Progenitor cell of endocrine pancreas (in vitro differentiated cells): ENCODE results near the gene FNDC3B. TPM values are rescaled to one million over a fixed set of nuclear protein-coding genes. Genes with fewer than 3 reads are reported as not detected.

Experiments
- DNase-seq: peaks from one replicate; pipeline ENCODE4 v3.0.0; 2021; ENCODE audit warnings: low spot score; ENCODE audit not compliant: unreplicated experiment
- H3K27ac Mint-ChIP-seq: 2 replicates; pipeline ENCODE4 v1.8.0; 2021; ENCODE audit warnings: mild to moderate bottlenecking, moderate library complexity, mixed read lengths
- H3K27me3 Mint-ChIP-seq: 2 replicates; pipeline ENCODE4 v1.8.0; 2021; ENCODE audit warnings: mixed read lengths
- H3K36me3 Mint-ChIP-seq: 2 replicates; pipeline ENCODE4 v1.8.0; 2022; ENCODE audit warnings: mixed read lengths; ENCODE audit not compliant: insufficient read depth
- H3K4me1 Mint-ChIP-seq: 2 replicates; pipeline ENCODE4 v1.8.0; 2021; ENCODE audit warnings: low read depth, mixed read lengths
- H3K4me3 Mint-ChIP-seq: 2 replicates; pipeline ENCODE4 v1.8.0; 2021; ENCODE audit warnings: low read depth, mild to moderate bottlenecking, moderate library complexity, mixed read lengths
- H3K9me3 Mint-ChIP-seq: 2 replicates; pipeline ENCODE4 v1.8.0; 2021; ENCODE audit warnings: low read depth, mixed read lengths
- CTCF ChIP-seq: fragments of 200-600 bp; sonication (generic); IDR thresholded peaks from one replicate; pipeline ENCODE4 v1.5.0; 2021; ENCODE audit warnings: antibody characterized with exemption, mild to moderate bottlenecking; ENCODE audit not compliant: unreplicated experiment
- total RNA-seq: library from RNA; stranded (reverse); gene quantifications from 2 replicates; pipeline ENCODE4 v1.2.1, GENCODE V29; 2021

Gene FNDC3B
- total RNA-seq, 1 donor from 2014 or later = 158 TPM

- H3K36me3 Mint-ChIP-seq = peaks cover 33% of the 10 kb centered on the region
- H3K9me3 Mint-ChIP-seq = no peaks in the 10 kb centered on the region
- no peaks in the 10 kb centered on the region for H3K27me3 Mint-ChIP-seq
- no peak for TF ChIP-seq CTCF
- H3K27ac Mint-ChIP-seq = peak overlapping the region; percentile 83
- H3K4me3 Mint-ChIP-seq = no peak overlapping the region
- DNase-seq = no peak
- H3K4me1 Mint-ChIP-seq = peaks cover 24% of the 10 kb centered on the region
These were observed 221.0 kb downstream of the FNDC3B start for GRCh38 chr3:172260381-172260780.

GRCh38 chr3:172261054-172261453, 221.7 kb downstream of the FNDC3B start:
- H3K9me3 Mint-ChIP-seq = no peaks in the 10 kb centered on the region
- DNase-seq = no peak
- H3K36me3 Mint-ChIP-seq = peaks cover 29% of the 10 kb centered on the region
- peak overlapping the region; percentile 83 for H3K27ac Mint-ChIP-seq
- no peak overlapping the region for H3K4me3 Mint-ChIP-seq
- H3K27me3 Mint-ChIP-seq = no peaks in the 10 kb centered on the region
- no peak for TF ChIP-seq CTCF
- peaks cover 24% of the 10 kb centered on the region for H3K4me1 Mint-ChIP-seq

- H3K4me1 Mint-ChIP-seq = peaks cover 20% of the 10 kb centered on the region
These were observed 223.7 kb downstream of the FNDC3B start for GRCh38 chr3:172262991-172263608.

GRCh38 chr3:172263781-172264486, 224.6 kb downstream of the FNDC3B start:
- Mint-ChIP-seq H3K27me3 (no peaks in the 10 kb centered on the region), H3K36me3 (peaks cover 30% of the 10 kb centered on the region), H3K4me1 (peaks cover 14% of the 10 kb centered on the region), H3K9me3 (no peaks in the 10 kb centered on the region), H3K27ac (no peak overlapping the region), H3K4me3 (no peak overlapping the region)
- no peak for DNase-seq
- TF ChIP-seq CTCF = no peak

More at GRCh38 chr3:172262991-172263608, 223.7 kb downstream of the FNDC3B start:
- no peak for TF ChIP-seq CTCF
- Mint-ChIP-seq H3K27ac (no peak overlapping the region), H3K36me3 (peaks cover 32% of the 10 kb centered on the region), H3K9me3 (no peaks in the 10 kb centered on the region), H3K4me3 (no peak overlapping the region), H3K27me3 (no peaks in the 10 kb centered on the region)
- no peak for DNase-seq

- H3K27me3 Mint-ChIP-seq = no peaks in the 10 kb centered on the region
- H3K4me1 Mint-ChIP-seq = no peaks in the 10 kb centered on the region
- DNase-seq = no peak
- H3K36me3 Mint-ChIP-seq = peaks cover 26% of the 10 kb centered on the region
- no peak for TF ChIP-seq CTCF
- H3K27ac Mint-ChIP-seq = no peak overlapping the region
- no peaks in the 10 kb centered on the region for H3K9me3 Mint-ChIP-seq
- H3K4me3 Mint-ChIP-seq = no peak overlapping the region
These were observed 226.7 kb downstream of the FNDC3B start for GRCh38 chr3:172266103-172266502.
